ENCODE measurements around the gene C16orf89.
A peak's percentile ranks its signal among the peaks of the same experiment; 100 is the strongest.

- TF ChIP-seq POLR2A (IDR thresholded peaks at IDR 0.05; ENCODE audit: borderline replicate concordance, extremely low read depth, insufficient read depth, insufficient read length) (no peak), CTCF (IDR thresholded peaks at IDR 0.05 in 2 of 3, conservative IDR thresholded peaks at IDR 0.05 in 1 of 3; ENCODE audit: borderline replicate concordance in 1 of 3, insufficient read depth in 1 of 3, low read depth in 2 of 3, low read length in 2 of 3) (0 out of 6 replicates have a peak, but pooled peaks of 1 of the 3 experiments have one; percentile 13), EZH2 (IDR thresholded peaks at IDR 0.05) (no peak), ZFX (IDR thresholded peaks at IDR 0.05) (no peak), SRF (IDR thresholded peaks at IDR 0.05; ENCODE audit: low read depth) (no peak), POLR2AphosphoS5 (IDR thresholded peaks at IDR 0.05; ENCODE audit: low read depth, low read length) (no peak), ZNF274 (IDR thresholded peaks at IDR 0.05; ENCODE audit: low read depth, low read length) (no peak), EGR1 (IDR thresholded peaks at IDR 0.05; ENCODE audit: low read depth) (no peak)
Observed at GRCh38 chr16:5075637-5076036, 9.9 kb upstream of the C16orf89 start.
